GM13977 (cell line): ENCODE measurements around the gene ESR1.

Source experiments
- DNase-seq: peaks from one replicate; pipeline ENCODE4 v3.0.0; 2012; ENCODE audit warnings: low spot score
- CTCF ChIP-seq: IDR thresholded peaks from 2 replicates; pipeline ENCODE4 v1.5.1; 2012; ENCODE audit warnings: mild to moderate bottlenecking, control low read depth; ENCODE audit not compliant: insufficient read depth; ENCODE audit errors: extremely low read depth, missing control alignments
- in situ Hi-C: fragments of 300-500 bp; cut with MboI; formaldehyde crosslinking; loops from one replicate; pipeline ENCODE4 v1.12.0; 2022; ENCODE audit warnings: low sequenced_read_pairs, low pct_unique_long_range_greater_than_20kb, mixed read lengths, inconsistent platforms; ENCODE audit not compliant: unreplicated experiment

ESR1 gene

GRCh38 chr6:152091851-152092341, 284.4 kb downstream of the ESR1 start:
- no peak for TF ChIP-seq CTCF
- in situ Hi-C loops = no loop called here
- DNase-seq = no peak

GRCh38 chr6:152093711-152094110, 286.2 kb downstream of the ESR1 start:
- no peak for TF ChIP-seq CTCF
- DNase-seq = no peak
- in situ Hi-C loops = no loop called here

- no peak for TF ChIP-seq CTCF
Measured at GRCh38 chr6:152094276-152094675, 286.8 kb downstream of the ESR1 start.

DNA sequence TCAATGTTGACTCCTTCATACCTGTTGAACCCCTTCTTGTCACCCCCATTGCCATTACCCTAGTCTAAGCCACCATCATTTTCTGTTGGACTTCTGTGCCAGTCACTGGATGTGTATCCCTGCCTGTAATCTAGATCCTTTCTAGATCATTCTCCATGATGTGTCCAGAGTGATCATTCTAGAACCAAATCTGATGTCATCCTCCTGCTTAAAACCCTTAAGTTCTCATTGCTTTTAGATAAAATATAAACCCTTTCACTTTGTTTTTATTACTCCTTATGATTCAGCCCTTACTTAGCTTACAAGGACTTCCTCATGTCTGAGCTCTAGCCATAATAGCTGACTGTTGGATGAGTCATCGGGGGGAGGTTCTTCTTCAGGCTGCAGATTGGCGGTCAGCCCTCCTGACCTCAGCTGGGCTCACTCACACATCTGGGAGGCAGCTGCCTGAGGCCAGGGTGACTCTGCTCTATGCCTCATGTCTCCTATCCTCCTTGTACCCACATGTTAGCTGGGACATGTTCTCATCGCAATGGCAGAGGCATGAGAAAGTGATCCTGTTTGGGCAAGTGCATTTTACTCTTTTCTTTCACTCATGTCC, 287.6 kb downstream of the ESR1 start:
- in situ Hi-C loops = no loop called here
- TF ChIP-seq CTCF = no peak
- DNase-seq = no peak

More at GRCh38 chr6:152094276-152094675, 286.8 kb downstream of the ESR1 start:
- DNase-seq = no peak
- in situ Hi-C loops = no loop called here

GRCh38 chr6:152096863-152097496, 289.5 kb downstream of the ESR1 start:
- no peak for TF ChIP-seq CTCF
- in situ Hi-C loops = no loop called here
- no peak for DNase-seq

GRCh38 chr6:152098683-152099082, 291.2 kb downstream of the ESR1 start:
- in situ Hi-C loops = no loop called here
- no peak for TF ChIP-seq CTCF
- DNase-seq = no peak
